Fibroblast of villous mesenchyme (primary cell): Measurements from ENCODE around the gene TSPAN2. TPM values are rescaled to one million over a fixed set of nuclear protein-coding genes. Genes with fewer than 3 reads are reported as not detected.

ENCODE experiments used
- DNase-seq: peaks from one replicate; pipeline ENCODE4 v3.0.0-alpha.2; 2010; ENCODE audit warnings: low read depth
- H3K4me3 ChIP-seq: 2 replicates; pipeline ENCODE4 v1.5.1; 2011; ENCODE audit warnings: low read depth, mild to moderate bottlenecking, low read length
- CTCF ChIP-seq: IDR thresholded peaks from 2 replicates; pipeline ENCODE4 v1.5.1; 2012; ENCODE audit warnings: low read depth, mild to moderate bottlenecking, low read length; ENCODE audit not compliant: insufficient read depth
- total RNA-seq: library from RNA; depleted of rRNA; stranded (reverse); fragments of >200 nt; gene quantifications from 2 replicates; pipeline ENCODE4 v1.2.3, GENCODE V29; 2012

The TSPAN2 gene
- total RNA-seq, 1 donor: under 0.01 TPM

- no peak for TF ChIP-seq CTCF
- H3K4me3 ChIP-seq: no peak overlapping the region
- DNase-seq: no peak
Measured at GRCh38 chr1:115051850-115052249, 37.5 kb downstream of the TSPAN2 start.

DNA sequence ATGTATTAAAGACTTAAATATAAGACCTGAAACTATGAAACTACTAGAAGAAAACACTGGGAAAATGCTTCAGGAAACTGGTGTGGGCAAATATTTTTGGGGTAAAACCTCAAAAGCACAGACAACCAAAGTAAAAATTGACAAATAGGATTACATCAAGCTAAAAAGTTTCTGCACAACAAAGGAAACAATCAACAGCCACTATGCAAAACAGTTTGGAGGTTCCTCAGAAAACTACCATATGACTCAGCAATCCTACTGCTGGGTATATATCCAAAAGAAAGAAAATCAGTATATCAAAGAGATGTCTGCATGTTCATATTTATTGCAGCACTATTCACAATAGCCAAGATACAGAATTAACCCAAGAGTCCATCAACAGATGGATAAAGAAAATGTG is 42.6 kb downstream of the TSPAN2 start:
- no peak for DNase-seq
- H3K4me3 ChIP-seq: no peak overlapping the region
- no peak for TF ChIP-seq CTCF

- no peak overlapping the region for H3K4me3 ChIP-seq
- TF ChIP-seq CTCF: peak; percentile 50
- peak; percentile 23 for DNase-seq
Measured at GRCh38 chr1:115041654-115042053, 47.6 kb downstream of the TSPAN2 start.

DNA sequence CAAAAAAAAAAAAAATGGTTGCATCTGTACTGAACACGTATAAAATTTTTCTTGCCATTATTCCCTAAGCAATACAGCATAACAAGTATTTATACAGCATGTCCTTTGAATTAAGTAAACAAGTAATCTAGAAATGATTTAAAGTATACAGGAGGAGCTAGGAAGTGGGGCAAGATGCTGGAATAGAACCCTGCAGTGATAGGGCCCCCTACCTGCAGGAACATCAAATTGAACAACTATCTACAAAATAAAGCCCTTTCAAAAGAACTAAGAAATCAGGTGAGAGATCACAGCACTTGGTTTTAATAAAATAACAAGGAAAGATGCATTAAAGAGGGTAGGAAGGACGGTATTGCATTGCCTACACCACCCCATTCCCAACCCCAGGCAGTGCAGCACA is 48.8 kb downstream of the TSPAN2 start:
- no peak for DNase-seq
- no peak for TF ChIP-seq CTCF
- H3K4me3 ChIP-seq: no peak overlapping the region

DNA sequence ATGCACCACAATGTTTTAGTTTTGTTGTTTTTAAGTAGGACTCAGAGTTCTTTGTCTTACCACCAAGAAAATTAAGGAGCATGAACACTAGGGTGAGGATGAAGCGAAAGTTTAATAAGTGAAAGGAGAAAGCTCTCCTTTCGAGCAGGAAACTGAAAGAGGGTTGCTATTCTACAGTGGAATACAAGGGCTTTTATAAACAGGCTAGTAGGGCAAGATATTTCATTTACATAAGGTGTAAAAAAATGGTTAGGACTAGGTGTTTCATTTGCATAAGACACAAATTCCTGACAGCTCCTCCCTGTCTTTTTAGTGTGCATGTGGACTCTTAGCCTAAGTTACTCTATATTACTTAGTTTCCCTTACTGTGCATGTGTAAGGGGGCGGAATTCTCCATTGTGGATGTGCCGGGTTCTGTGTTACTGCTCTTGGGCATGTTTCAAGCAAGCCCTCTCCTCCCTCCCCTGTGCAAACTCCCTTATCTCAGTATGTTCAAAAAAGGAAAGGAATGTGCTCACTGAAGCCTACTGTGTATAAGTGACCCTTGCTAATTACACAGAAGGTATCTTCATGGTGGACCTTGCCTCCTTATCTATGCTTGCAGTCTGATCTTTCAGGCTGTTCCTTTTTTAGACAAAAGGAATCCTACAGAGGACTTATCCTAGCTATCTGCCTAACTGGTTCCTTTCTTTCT is 52.3 kb downstream of the TSPAN2 start:
- no peak for TF ChIP-seq CTCF
- no peak overlapping the region for H3K4me3 ChIP-seq
- DNase-seq: no peak

GRCh38 chr1:115035652-115036051 is 53.7 kb downstream of the TSPAN2 start:
- no peak for TF ChIP-seq CTCF
- no peak for DNase-seq
- H3K4me3 ChIP-seq: no peak overlapping the region

GRCh38 chr1:115031595-115031994 is 57.7 kb downstream of the TSPAN2 start:
- DNase-seq: peak; percentile 6
- H3K4me3 ChIP-seq: no peak overlapping the region
- TF ChIP-seq CTCF: no peak
